ENCODE results near the gene KCNK13. TPM values are rescaled to one million over a fixed set of nuclear protein-coding genes. Genes with fewer than 3 reads are reported as not detected.

Gene KCNK13
- polyA plus RNA-seq, 1 donor (not counting 4 experiments of a cell fraction or from before 2014, with no cell fraction given): 0.03 TPM

GRCh38 chr14:90140956-90141316, 79.1 kb downstream of the KCNK13 start:
- H3K4me2 ChIP-seq (ENCODE audit: control insufficient read depth, extremely low read depth, insufficient read depth, low read depth, low read length): no peak overlapping the region
- no peaks in the 10 kb centered on the region for H3K36me3 ChIP-seq (ENCODE audit: control insufficient read depth in 2 of 2, extremely low read depth in 1 of 2, insufficient read depth in 2 of 2, low read length in 2 of 2)
- DNase-seq (ENCODE audit: low read depth, low spot score): no peak
- no peaks in the 10 kb centered on the region for H3K27me3 ChIP-seq (ENCODE audit: control insufficient read depth, extremely low read depth, insufficient read depth, low read length)
- no peak overlapping the region for H2AFZ ChIP-seq (ENCODE audit: control insufficient read depth, low read length)
- no peaks in the 10 kb centered on the region for H3K79me2 ChIP-seq (ENCODE audit: control insufficient read depth, insufficient read depth, low read length)
- H4K20me1 ChIP-seq (ENCODE audit: control insufficient read depth, extremely low read depth, insufficient read depth, low read length): no peaks in the 10 kb centered on the region
- H3K27ac ChIP-seq (ENCODE audit: control insufficient read depth, insufficient read depth, low read length): no peak overlapping the region
- H3K9ac ChIP-seq (ENCODE audit: control insufficient read depth, extremely low read depth, insufficient read depth, low read length): no peak overlapping the region
- H3K9me1 ChIP-seq (ENCODE audit: control insufficient read depth, extremely low read depth, insufficient read depth, low read length): no peaks in the 10 kb centered on the region
- no peak overlapping the region for H3K4me3 ChIP-seq (ENCODE audit: control insufficient read depth in 2 of 3, extremely low read depth in 1 of 3, insufficient read depth in 2 of 3, low read depth in 1 of 3, low read length in 3 of 3)
- H3K4me1 ChIP-seq (ENCODE audit: control insufficient read depth, extremely low read depth, insufficient read depth, low read length): no peaks in the 10 kb centered on the region
- no peak for FAIRE-seq
- dilution Hi-C loops (cut with MboI; ENCODE audit: extremely low pct_ligation_motif_present, low sequenced_read_pairs): no loop called here
- TF ChIP-seq EZH2 (IDR thresholded peaks at IDR 0.05; ENCODE audit: low read length): no peak
- no peak for TF ChIP-seq CTCF (optimal IDR thresholded peaks at IDR 0.05 in 1 of 3, IDR thresholded peaks at IDR 0.05 in 1 of 3, conservative IDR thresholded peaks at IDR 0.05 in 1 of 3; ENCODE audit: extremely low read depth in 1 of 3, insufficient read depth in 2 of 3, low read length in 3 of 3)
- no peaks in the 10 kb centered on the region for H3K9me3 ChIP-seq (ENCODE audit: control insufficient read depth, low read depth, low read length)

GRCh38 chr14:90153429-90153828, 91.6 kb downstream of the KCNK13 start:
- Histone ChIP-seq H3K9ac (ENCODE audit: control insufficient read depth, extremely low read depth, insufficient read depth, low read length) (no peak overlapping the region), H3K27ac (ENCODE audit: control insufficient read depth, insufficient read depth, low read length) (no peak overlapping the region), H3K9me1 (ENCODE audit: control insufficient read depth, extremely low read depth, insufficient read depth, low read length) (no peaks in the 10 kb centered on the region), H3K9me3 (ENCODE audit: control insufficient read depth, low read depth, low read length) (no peaks in the 10 kb centered on the region), H3K36me3 (ENCODE audit: control insufficient read depth in 2 of 2, extremely low read depth in 1 of 2, insufficient read depth in 2 of 2, low read length in 2 of 2) (no peaks in the 10 kb centered on the region), H3K79me2 (ENCODE audit: control insufficient read depth, insufficient read depth, low read length) (no peaks in the 10 kb centered on the region), H3K27me3 (ENCODE audit: control insufficient read depth, extremely low read depth, insufficient read depth, low read length) (no peaks in the 10 kb centered on the region), H4K20me1 (ENCODE audit: control insufficient read depth, extremely low read depth, insufficient read depth, low read length) (no peaks in the 10 kb centered on the region), H3K4me3 (ENCODE audit: control insufficient read depth in 2 of 3, extremely low read depth in 1 of 3, insufficient read depth in 2 of 3, low read depth in 1 of 3, low read length in 3 of 3) (no peak overlapping the region), H2AFZ (ENCODE audit: control insufficient read depth, low read length) (no peak overlapping the region), H3K4me1 (ENCODE audit: control insufficient read depth, extremely low read depth, insufficient read depth, low read length) (no peaks in the 10 kb centered on the region), H3K4me2 (ENCODE audit: control insufficient read depth, extremely low read depth, insufficient read depth, low read depth, low read length) (no peak overlapping the region)
- no peak for DNase-seq (ENCODE audit: low read depth, low spot score)
- no peak for TF ChIP-seq EZH2 (IDR thresholded peaks at IDR 0.05; ENCODE audit: low read length)
- TF ChIP-seq CTCF (optimal IDR thresholded peaks at IDR 0.05 in 1 of 3, IDR thresholded peaks at IDR 0.05 in 1 of 3, conservative IDR thresholded peaks at IDR 0.05 in 1 of 3; ENCODE audit: extremely low read depth in 1 of 3, insufficient read depth in 2 of 3, low read length in 3 of 3): no peak
- dilution Hi-C loops (cut with MboI; ENCODE audit: extremely low pct_ligation_motif_present, low sequenced_read_pairs): no loop called here
- no peak for FAIRE-seq
